ENCODE measurements around the gene PLEKHA5.
A peak's percentile ranks its signal among the peaks of the same experiment; 100 is the strongest.
"Not testable (repeated sequence)": the region's sequence is repeated elsewhere in the genome, so short reads cannot be mapped to it uniquely, and the experiment has no call there.

PLEKHA5 gene

GRCh38 chr12:19326102-19326501 lies 196.6 kb downstream of the PLEKHA5 start:
- H3K4me1 ChIP-seq (ENCODE audit: control insufficient read depth, insufficient read depth, low read length): no peaks in the 10 kb centered on the region
- no peaks in the 10 kb centered on the region for H3K9me3 ChIP-seq (ENCODE audit: control insufficient read depth, insufficient read depth, low read length)
- H3K9ac ChIP-seq (ENCODE audit: low read depth, low read length): no peak overlapping the region
- H3K4me3 ChIP-seq (ENCODE audit: low read depth, low read length): no peak overlapping the region
- peaks cover 48% of the 10 kb centered on the region for H3K36me3 ChIP-seq (ENCODE audit: control insufficient read depth, insufficient read depth, low read length)
- no peak overlapping the region for H3K27ac ChIP-seq (ENCODE audit: low read depth, low read length)
- no peaks in the 10 kb centered on the region for H3K27me3 ChIP-seq (ENCODE audit: control insufficient read depth, insufficient read depth, low read length)

DNA sequence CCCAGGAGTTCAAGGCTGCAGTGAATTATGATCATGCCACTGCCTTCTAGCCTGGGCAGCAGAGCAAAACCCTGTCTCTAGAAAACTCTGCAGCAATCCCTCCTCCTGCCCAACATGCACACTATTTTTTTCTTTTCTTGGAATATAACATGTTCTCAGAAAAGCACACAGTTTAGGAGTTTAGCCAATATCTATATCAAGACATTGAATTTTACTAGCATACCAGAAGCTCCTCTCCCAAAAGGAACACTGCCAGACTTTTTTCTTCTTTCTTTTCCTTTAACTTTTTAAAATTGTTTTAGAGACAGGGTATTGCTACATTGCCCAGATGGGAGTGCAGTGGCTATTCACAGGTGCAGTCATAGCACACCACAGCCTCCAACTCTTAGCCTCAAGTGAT lies 202.7 kb downstream of the PLEKHA5 start:
- Histone ChIP-seq H3K9ac (ENCODE audit: low read depth, low read length) (no peak overlapping the region), H3K4me1 (ENCODE audit: control insufficient read depth, insufficient read depth, low read length) (no peaks in the 10 kb centered on the region), H3K36me3 (ENCODE audit: control insufficient read depth, insufficient read depth, low read length) (peaks cover 41% of the 10 kb centered on the region), H3K4me3 (ENCODE audit: low read depth, low read length) (no peak overlapping the region), H3K27ac (ENCODE audit: low read depth, low read length) (no peak overlapping the region), H3K27me3 (ENCODE audit: control insufficient read depth, insufficient read depth, low read length) (no peaks in the 10 kb centered on the region), H3K9me3 (ENCODE audit: control insufficient read depth, insufficient read depth, low read length) (no peaks in the 10 kb centered on the region)

- Histone ChIP-seq H3K4me3 (ENCODE audit: low read depth, low read length) (no peak overlapping the region), H3K36me3 (ENCODE audit: control insufficient read depth, insufficient read depth, low read length) (peaks cover 55% of the 10 kb centered on the region), H3K9me3 (ENCODE audit: control insufficient read depth, insufficient read depth, low read length) (no peaks in the 10 kb centered on the region), H3K4me1 (ENCODE audit: control insufficient read depth, insufficient read depth, low read length) (no peaks in the 10 kb centered on the region), H3K27ac (ENCODE audit: low read depth, low read length) (no peak overlapping the region), H3K27me3 (ENCODE audit: control insufficient read depth, insufficient read depth, low read length) (no peaks in the 10 kb centered on the region), H3K9ac (ENCODE audit: low read depth, low read length) (no peak overlapping the region)
These were observed 208.9 kb downstream of the PLEKHA5 start for GRCh38 chr12:19338405-19338804.

DNA sequence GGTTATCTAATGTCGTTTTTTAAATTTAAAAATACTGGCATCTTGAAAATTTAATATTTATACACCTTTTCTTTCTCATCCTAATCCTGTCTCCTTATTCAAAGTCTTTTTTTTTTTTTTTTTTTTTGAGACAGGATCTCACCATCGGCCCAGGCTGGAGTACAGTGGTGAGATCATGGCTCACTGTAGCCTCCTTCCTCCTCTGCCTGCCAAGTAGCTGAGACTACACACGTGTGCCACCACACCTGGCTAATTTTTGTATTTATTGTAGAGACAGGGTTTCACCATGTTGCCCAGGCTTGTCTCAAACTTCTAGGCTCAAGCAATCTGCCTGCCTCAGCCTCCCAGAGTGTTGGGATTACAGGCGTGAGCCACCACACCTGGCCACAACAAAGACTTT lies 221.3 kb downstream of the PLEKHA5 start:
- peaks cover 82% of the 10 kb centered on the region for H3K36me3 ChIP-seq (ENCODE audit: control insufficient read depth, insufficient read depth, low read length)
- H3K9ac ChIP-seq (ENCODE audit: low read depth, low read length); H3K4me1 ChIP-seq (ENCODE audit: control insufficient read depth, insufficient read depth, low read length); H3K27ac ChIP-seq (ENCODE audit: low read depth, low read length); H3K9me3 ChIP-seq (ENCODE audit: control insufficient read depth, insufficient read depth, low read length); H3K4me3 ChIP-seq (ENCODE audit: low read depth, low read length); H3K27me3 ChIP-seq (ENCODE audit: control insufficient read depth, insufficient read depth, low read length): not testable (repeated sequence)

- no peak overlapping the region for H3K4me3 ChIP-seq (ENCODE audit: low read depth, low read length)
- peaks cover 82% of the 10 kb centered on the region for H3K36me3 ChIP-seq (ENCODE audit: control insufficient read depth, insufficient read depth, low read length)
- H3K27me3 ChIP-seq (ENCODE audit: control insufficient read depth, insufficient read depth, low read length): no peaks in the 10 kb centered on the region
- no peak overlapping the region for H3K27ac ChIP-seq (ENCODE audit: low read depth, low read length)
- no peak overlapping the region for H3K9ac ChIP-seq (ENCODE audit: low read depth, low read length)
- H3K9me3 ChIP-seq (ENCODE audit: control insufficient read depth, insufficient read depth, low read length): no peaks in the 10 kb centered on the region; the same call in 1 of the 2 replicates
- H3K4me1 ChIP-seq (ENCODE audit: control insufficient read depth, insufficient read depth, low read length): no peaks in the 10 kb centered on the region
These were observed 221.8 kb downstream of the PLEKHA5 start for GRCh38 chr12:19351346-19351745.

GRCh38 chr12:19369691-19370148 lies 240.2 kb downstream of the PLEKHA5 start:
- Histone ChIP-seq H3K36me3 (ENCODE audit: control insufficient read depth, insufficient read depth, low read length) (peaks cover 78% of the 10 kb centered on the region), H3K9ac (ENCODE audit: low read depth, low read length) (no peak overlapping the region), H3K27me3 (ENCODE audit: control insufficient read depth, insufficient read depth, low read length) (no peaks in the 10 kb centered on the region), H3K27ac (ENCODE audit: low read depth, low read length) (no peak overlapping the region), H3K4me3 (ENCODE audit: low read depth, low read length) (no peak overlapping the region), H3K9me3 (ENCODE audit: control insufficient read depth, insufficient read depth, low read length) (no peaks in the 10 kb centered on the region), H3K4me1 (ENCODE audit: control insufficient read depth, insufficient read depth, low read length) (no peaks in the 10 kb centered on the region)

DNA sequence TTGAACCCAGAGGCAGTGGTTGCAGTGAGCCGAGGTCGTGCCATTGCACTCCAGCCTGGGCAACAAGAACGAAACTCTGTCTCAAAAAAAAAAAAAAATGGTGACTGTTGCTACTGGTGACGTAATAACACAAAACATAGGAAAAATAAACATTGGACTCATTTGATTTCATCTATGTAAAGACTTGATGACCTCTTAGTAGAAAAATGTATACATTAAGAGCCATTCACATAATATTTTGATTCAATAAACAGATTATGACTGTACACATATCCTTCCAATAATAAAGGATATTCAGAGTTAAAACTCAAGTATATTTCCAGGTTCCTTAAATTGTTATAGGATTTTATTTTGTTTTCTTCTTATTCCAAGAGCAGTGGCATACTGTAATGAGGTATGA lies 244.1 kb downstream of the PLEKHA5 start:
- Histone ChIP-seq H3K27ac (ENCODE audit: low read depth, low read length) (no peak overlapping the region), H3K4me3 (ENCODE audit: low read depth, low read length) (no peak overlapping the region), H3K9me3 (ENCODE audit: control insufficient read depth, insufficient read depth, low read length) (no peaks in the 10 kb centered on the region), H3K27me3 (ENCODE audit: control insufficient read depth, insufficient read depth, low read length) (no peaks in the 10 kb centered on the region), H3K9ac (ENCODE audit: low read depth, low read length) (no peak overlapping the region), H3K4me1 (ENCODE audit: control insufficient read depth, insufficient read depth, low read length) (no peaks in the 10 kb centered on the region), H3K36me3 (ENCODE audit: control insufficient read depth, insufficient read depth, low read length) (peaks cover 73% of the 10 kb centered on the region)

GRCh38 chr12:19375888-19376287 lies 246.4 kb downstream of the PLEKHA5 start:
- no peaks in the 10 kb centered on the region for H3K4me1 ChIP-seq (ENCODE audit: control insufficient read depth, insufficient read depth, low read length)
- H3K9ac ChIP-seq (ENCODE audit: low read depth, low read length): no peak overlapping the region
- no peak overlapping the region for H3K27ac ChIP-seq (ENCODE audit: low read depth, low read length)
- H3K9me3 ChIP-seq (ENCODE audit: control insufficient read depth, insufficient read depth, low read length): no peaks in the 10 kb centered on the region
- peaks cover 55% of the 10 kb centered on the region for H3K36me3 ChIP-seq (ENCODE audit: control insufficient read depth, insufficient read depth, low read length)
- no peaks in the 10 kb centered on the region for H3K27me3 ChIP-seq (ENCODE audit: control insufficient read depth, insufficient read depth, low read length)
- no peak overlapping the region for H3K4me3 ChIP-seq (ENCODE audit: low read depth, low read length)

GRCh38 chr12:19376691-19377090 lies 247.2 kb downstream of the PLEKHA5 start:
- 0 out of 2 replicates have a peak, but pooled peaks cover 5% of the 10 kb centered on the region for H3K4me1 ChIP-seq (ENCODE audit: control insufficient read depth, insufficient read depth, low read length)
- no peaks in the 10 kb centered on the region for H3K9me3 ChIP-seq (ENCODE audit: control insufficient read depth, insufficient read depth, low read length)
- H3K4me3 ChIP-seq (ENCODE audit: low read depth, low read length): no peak overlapping the region
- H3K27me3 ChIP-seq (ENCODE audit: control insufficient read depth, insufficient read depth, low read length): no peaks in the 10 kb centered on the region
- H3K9ac ChIP-seq (ENCODE audit: low read depth, low read length): no peak overlapping the region
- H3K27ac ChIP-seq (ENCODE audit: low read depth, low read length): no peak overlapping the region
- peaks cover 47% of the 10 kb centered on the region for H3K36me3 ChIP-seq (ENCODE audit: control insufficient read depth, insufficient read depth, low read length)

DNA sequence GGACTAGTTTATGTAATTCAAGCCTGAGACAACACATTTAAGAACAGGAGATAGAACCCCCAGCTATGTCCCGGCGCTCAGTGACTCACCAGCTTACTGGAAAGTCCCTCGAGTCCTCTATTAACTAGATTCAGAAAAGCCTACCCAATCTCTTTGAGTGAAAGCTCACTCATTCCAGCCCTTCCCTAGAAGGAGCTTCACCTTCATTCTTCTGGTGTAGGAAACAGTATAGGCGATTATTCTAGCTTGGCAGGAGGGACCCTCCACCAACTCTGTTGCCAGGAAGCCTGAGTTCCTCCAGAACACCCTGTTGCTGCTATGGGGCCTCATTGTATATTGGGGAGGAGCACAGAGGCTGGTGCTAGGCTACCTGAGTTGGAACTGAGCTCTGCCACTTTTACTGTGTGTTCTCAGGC lies 252.6 kb downstream of the PLEKHA5 start:
- Histone ChIP-seq H3K9me3 (ENCODE audit: control insufficient read depth, insufficient read depth, low read length) (no peaks in the 10 kb centered on the region), H3K27ac (ENCODE audit: low read depth, low read length) (peak overlapping the region; percentile 89), H3K36me3 (ENCODE audit: control insufficient read depth, insufficient read depth, low read length) (peaks cover 11% of the 10 kb centered on the region), H3K4me3 (ENCODE audit: low read depth, low read length) (no peak overlapping the region), H3K9ac (ENCODE audit: low read depth, low read length) (no peak overlapping the region), H3K4me1 (ENCODE audit: control insufficient read depth, insufficient read depth, low read length) (0 out of 2 replicates have a peak, but pooled peaks cover 7% of the 10 kb centered on the region), H3K27me3 (ENCODE audit: control insufficient read depth, insufficient read depth, low read length) (no peaks in the 10 kb centered on the region)

GRCh38 chr12:19382563-19382962 lies 253.0 kb downstream of the PLEKHA5 start:
- H3K36me3 ChIP-seq (ENCODE audit: control insufficient read depth, insufficient read depth, low read length): peaks cover 11% of the 10 kb centered on the region
- H3K9ac ChIP-seq (ENCODE audit: low read depth, low read length): no peak overlapping the region
- H3K27ac ChIP-seq (ENCODE audit: low read depth, low read length): peak overlapping the region; percentile 89
- no peaks in the 10 kb centered on the region for H3K9me3 ChIP-seq (ENCODE audit: control insufficient read depth, insufficient read depth, low read length)
- H3K4me1 ChIP-seq (ENCODE audit: control insufficient read depth, insufficient read depth, low read length): 0 out of 2 replicates have a peak, but pooled peaks cover 7% of the 10 kb centered on the region
- no peak overlapping the region for H3K4me3 ChIP-seq (ENCODE audit: low read depth, low read length)
- H3K27me3 ChIP-seq (ENCODE audit: control insufficient read depth, insufficient read depth, low read length): no peaks in the 10 kb centered on the region

GRCh38 chr12:19387161-19387560 lies 257.6 kb downstream of the PLEKHA5 start:
- Histone ChIP-seq H3K36me3 (ENCODE audit: control insufficient read depth, insufficient read depth, low read length) (no peaks in the 10 kb centered on the region), H3K4me3 (ENCODE audit: low read depth, low read length) (no peak overlapping the region), H3K4me1 (ENCODE audit: control insufficient read depth, insufficient read depth, low read length) (no peaks in the 10 kb centered on the region), H3K9me3 (ENCODE audit: control insufficient read depth, insufficient read depth, low read length) (no peaks in the 10 kb centered on the region), H3K9ac (ENCODE audit: low read depth, low read length) (no peak overlapping the region), H3K27me3 (ENCODE audit: control insufficient read depth, insufficient read depth, low read length) (no peaks in the 10 kb centered on the region), H3K27ac (ENCODE audit: low read depth, low read length) (no peak overlapping the region)

Measured in HUES48 (cell line).